ENCODE measurements around the gene NCOA3.

DNA sequence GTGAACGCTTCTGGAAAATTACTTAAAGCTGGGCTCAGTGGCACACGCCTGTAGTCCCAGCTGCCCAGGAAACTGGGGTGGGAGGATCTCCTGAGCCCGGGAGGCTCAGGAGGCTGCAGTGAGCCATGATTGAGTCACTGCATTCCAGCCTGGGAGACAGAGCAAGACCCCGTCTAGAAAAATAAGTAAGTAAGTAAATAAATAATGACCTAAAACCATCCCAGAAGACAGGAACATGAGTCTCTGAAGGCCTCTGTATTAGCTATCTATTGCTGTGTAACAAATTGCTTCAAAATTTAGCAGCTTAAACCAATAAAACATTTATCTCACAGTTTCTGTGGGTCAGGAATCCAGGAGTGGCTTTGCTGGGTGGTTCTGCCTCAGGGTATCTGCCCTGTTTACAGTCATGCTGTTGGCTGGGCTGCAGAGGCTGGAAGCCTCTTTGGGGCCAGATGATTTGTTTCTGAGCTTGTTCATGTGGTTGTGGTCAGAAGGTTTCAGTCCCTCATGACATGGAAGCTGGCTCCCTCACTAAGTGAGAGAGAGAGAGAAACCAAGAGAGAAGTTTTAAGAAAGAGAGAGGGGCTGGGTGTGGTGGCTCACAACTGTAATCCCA lies 48.4 kb upstream of the NCOA3 start:
- TF ChIP-seq, protein P1, sequence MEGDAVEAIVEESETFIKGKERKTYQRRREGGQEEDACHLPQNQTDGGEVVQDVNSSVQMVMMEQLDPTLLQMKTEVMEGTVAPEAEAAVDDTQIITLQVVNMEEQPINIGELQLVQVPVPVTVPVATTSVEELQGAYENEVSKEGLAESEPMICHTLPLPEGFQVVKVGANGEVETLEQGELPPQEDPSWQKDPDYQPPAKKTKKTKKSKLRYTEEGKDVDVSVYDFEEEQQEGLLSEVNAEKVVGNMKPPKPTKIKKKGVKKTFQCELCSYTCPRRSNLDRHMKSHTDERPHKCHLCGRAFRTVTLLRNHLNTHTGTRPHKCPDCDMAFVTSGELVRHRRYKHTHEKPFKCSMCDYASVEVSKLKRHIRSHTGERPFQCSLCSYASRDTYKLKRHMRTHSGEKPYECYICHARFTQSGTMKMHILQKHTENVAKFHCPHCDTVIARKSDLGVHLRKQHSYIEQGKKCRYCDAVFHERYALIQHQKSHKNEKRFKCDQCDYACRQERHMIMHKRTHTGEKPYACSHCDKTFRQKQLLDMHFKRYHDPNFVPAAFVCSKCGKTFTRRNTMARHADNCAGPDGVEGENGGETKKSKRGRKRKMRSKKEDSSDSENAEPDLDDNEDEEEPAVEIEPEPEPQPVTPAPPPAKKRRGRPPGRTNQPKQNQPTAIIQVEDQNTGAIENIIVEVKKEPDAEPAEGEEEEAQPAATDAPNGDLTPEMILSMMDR (conservative IDR thresholded peaks at IDR 0.05; ENCODE audit: low read depth, low read length): no peak
- TF ChIP-seq EZH2 (IDR thresholded peaks at IDR 0.05; ENCODE audit: low read length, unreplicated experiment): no peak
